ENCODE measurements around the gene KRT3. TPM values are rescaled to one million over a fixed set of nuclear protein-coding genes. Genes with fewer than 3 reads are reported as not detected.
"Not testable (repeated sequence)": the region's sequence is repeated elsewhere in the genome, so short reads cannot be mapped to it uniquely, and the experiment has no call there.

Gene KRT3
- total RNA-seq, 2 donors from 2014 or later: not detected

- Histone ChIP-seq H3K9me3 (no peaks in the 10 kb centered on the region), H3K27ac (no peak overlapping the region), H3K9ac (ENCODE audit: low read depth in 2 of 2, low read length in 2 of 2) (no peak overlapping the region), H3K4me3 (no peak overlapping the region), H3K4me1 (no peaks in the 10 kb centered on the region), H3K27me3 (no peaks in the 10 kb centered on the region), H3K36me3 (no peaks in the 10 kb centered on the region)
- TF ChIP-seq, protein P1, sequence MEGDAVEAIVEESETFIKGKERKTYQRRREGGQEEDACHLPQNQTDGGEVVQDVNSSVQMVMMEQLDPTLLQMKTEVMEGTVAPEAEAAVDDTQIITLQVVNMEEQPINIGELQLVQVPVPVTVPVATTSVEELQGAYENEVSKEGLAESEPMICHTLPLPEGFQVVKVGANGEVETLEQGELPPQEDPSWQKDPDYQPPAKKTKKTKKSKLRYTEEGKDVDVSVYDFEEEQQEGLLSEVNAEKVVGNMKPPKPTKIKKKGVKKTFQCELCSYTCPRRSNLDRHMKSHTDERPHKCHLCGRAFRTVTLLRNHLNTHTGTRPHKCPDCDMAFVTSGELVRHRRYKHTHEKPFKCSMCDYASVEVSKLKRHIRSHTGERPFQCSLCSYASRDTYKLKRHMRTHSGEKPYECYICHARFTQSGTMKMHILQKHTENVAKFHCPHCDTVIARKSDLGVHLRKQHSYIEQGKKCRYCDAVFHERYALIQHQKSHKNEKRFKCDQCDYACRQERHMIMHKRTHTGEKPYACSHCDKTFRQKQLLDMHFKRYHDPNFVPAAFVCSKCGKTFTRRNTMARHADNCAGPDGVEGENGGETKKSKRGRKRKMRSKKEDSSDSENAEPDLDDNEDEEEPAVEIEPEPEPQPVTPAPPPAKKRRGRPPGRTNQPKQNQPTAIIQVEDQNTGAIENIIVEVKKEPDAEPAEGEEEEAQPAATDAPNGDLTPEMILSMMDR (IDR thresholded peaks at IDR 0.05): no peak
- intact Hi-C loops (cut with DNase I): no loop called here
- no peak for DNase-seq
Measured at GRCh38 chr12:52751795-52752194, 44.1 kb downstream of the KRT3 start.

- H3K27ac ChIP-seq; H3K4me1 ChIP-seq; H3K9me3 ChIP-seq; H3K9ac ChIP-seq (ENCODE audit: low read depth in 2 of 2, low read length in 2 of 2); DNase-seq; H3K27me3 ChIP-seq; H3K4me3 ChIP-seq; intact Hi-C loops (cut with DNase I); H3K36me3 ChIP-seq: not testable (repeated sequence)
Measured at GRCh38 chr12:52750532-52750931, 45.4 kb downstream of the KRT3 start.

DNA sequence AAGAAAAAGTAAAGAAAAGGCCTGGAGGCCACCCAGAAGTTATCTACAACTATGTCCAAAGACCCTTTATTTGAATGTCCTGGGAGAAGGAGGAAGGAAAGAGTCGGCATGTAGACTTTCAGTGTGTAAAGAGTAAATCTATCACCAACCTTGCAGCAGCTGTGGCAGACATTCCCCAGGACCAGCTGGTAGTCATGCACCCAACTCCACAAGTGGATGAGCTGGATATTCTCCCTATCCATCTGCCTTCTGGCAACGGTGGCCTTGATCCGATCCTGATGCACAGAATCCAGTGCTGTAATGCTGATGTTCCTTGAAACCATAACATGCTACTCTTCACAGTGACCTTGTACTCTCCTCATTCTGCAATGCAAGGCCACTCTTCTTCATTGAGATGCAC, 46.1 kb downstream of the KRT3 start:
- no peak for DNase-seq

DNA sequence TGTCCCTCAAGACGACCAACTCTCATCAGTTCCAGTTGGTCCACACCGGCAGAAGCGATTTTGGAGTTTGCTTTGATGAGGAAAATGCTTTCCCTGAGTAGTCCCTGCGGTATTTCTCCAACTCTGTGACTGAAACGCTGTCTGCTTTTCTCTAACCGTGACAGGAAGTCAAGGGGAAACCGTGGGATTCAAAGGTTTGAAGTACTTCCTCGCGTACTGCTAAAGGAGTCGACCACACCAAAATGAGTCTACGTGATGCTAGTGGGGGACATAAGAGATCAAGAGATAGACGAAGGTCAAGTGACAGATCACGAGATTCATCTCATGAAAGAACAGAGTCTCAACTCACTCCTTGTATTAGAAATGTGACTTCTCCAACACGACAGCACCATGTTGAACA, 47.3 kb downstream of the KRT3 start:
- Histone ChIP-seq H3K4me1 (no peaks in the 10 kb centered on the region), H3K9ac (ENCODE audit: low read depth in 2 of 2, low read length in 2 of 2) (no peak overlapping the region), H3K27me3 (no peaks in the 10 kb centered on the region), H3K27ac (no peak overlapping the region), H3K9me3 (no peaks in the 10 kb centered on the region), H3K4me3 (no peak overlapping the region), H3K36me3 (no peaks in the 10 kb centered on the region)
- TF ChIP-seq, protein P1 (IDR thresholded peaks at IDR 0.05): no peak
- intact Hi-C loops (cut with DNase I): no loop called here
- DNase-seq: no peak

More for the DNA sequence above, 46.1 kb downstream of the KRT3 start:
- Histone ChIP-seq H3K27ac (no peak overlapping the region), H3K9ac (ENCODE audit: low read depth in 2 of 2, low read length in 2 of 2) (no peak overlapping the region), H3K4me1 (no peaks in the 10 kb centered on the region), H3K27me3 (no peaks in the 10 kb centered on the region), H3K36me3 (no peaks in the 10 kb centered on the region), H3K9me3 (no peaks in the 10 kb centered on the region), H3K4me3 (no peak overlapping the region)
- TF ChIP-seq, protein P1 (IDR thresholded peaks at IDR 0.05): no peak
- intact Hi-C loops (cut with DNase I): no loop called here

DNA sequence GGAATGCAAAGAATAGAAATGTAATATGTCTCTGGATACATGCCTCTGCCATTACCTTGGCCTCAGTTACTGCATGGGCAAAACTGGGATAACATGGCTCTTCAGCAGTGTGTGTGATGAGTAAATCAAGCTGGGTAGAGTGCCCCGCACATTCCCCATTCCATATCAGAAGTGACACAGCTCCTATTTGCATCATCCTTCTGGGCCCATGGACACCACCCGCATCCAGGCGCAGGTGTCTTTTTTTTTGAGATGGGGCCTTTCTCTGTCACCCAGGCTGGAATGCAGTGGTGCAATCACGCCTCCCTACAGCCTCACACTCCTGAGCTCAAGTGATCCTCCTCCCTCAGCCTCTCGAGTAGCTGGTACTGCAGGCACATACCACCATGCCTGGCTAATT, 50.4 kb downstream of the KRT3 start:
- no peak overlapping the region for H3K9ac ChIP-seq (ENCODE audit: low read depth in 2 of 2, low read length in 2 of 2)
- H3K27ac ChIP-seq: no peak overlapping the region
- no peak overlapping the region for H3K4me3 ChIP-seq
- no peak for DNase-seq
- intact Hi-C loops (cut with DNase I): no loop called here
- H3K27me3 ChIP-seq: no peaks in the 10 kb centered on the region
- no peaks in the 10 kb centered on the region for H3K9me3 ChIP-seq
- no peaks in the 10 kb centered on the region for H3K4me1 ChIP-seq
- no peaks in the 10 kb centered on the region for H3K36me3 ChIP-seq
- TF ChIP-seq, protein P1 (IDR thresholded peaks at IDR 0.05): no peak

GRCh38 chr12:52744493-52745156, 51.3 kb downstream of the KRT3 start:
- TF ChIP-seq, protein P1 (IDR thresholded peaks at IDR 0.05): no peak
- H3K4me1 ChIP-seq: no peaks in the 10 kb centered on the region
- H3K9ac ChIP-seq (ENCODE audit: low read depth in 2 of 2, low read length in 2 of 2): no peak overlapping the region
- H3K27ac ChIP-seq: no peak overlapping the region
- H3K27me3 ChIP-seq: no peaks in the 10 kb centered on the region
- H3K36me3 ChIP-seq: no peaks in the 10 kb centered on the region
- H3K9me3 ChIP-seq: no peaks in the 10 kb centered on the region
- intact Hi-C loops (cut with DNase I): no loop called here
- H3K4me3 ChIP-seq: no peak overlapping the region
- DNase-seq: no peak

Data from colonic mucosa (tissue), 4 donors.